Measurements from ENCODE around the gene ENC1.

- TF ChIP-seq POLR2A (IDR thresholded peaks at IDR 0.05) (no peak), CTCF (IDR thresholded peaks at IDR 0.05) (peak; percentile 61 to 83 (median 80))
Measured at GRCh38 chr5:74641735-74642542, 1.4 kb upstream of the ENC1 start.
